Smooth muscle cell (in vitro differentiated cells): Measurements from ENCODE around the gene PLBD2. TPM values are rescaled to one million over a fixed set of nuclear protein-coding genes. Genes with fewer than 3 reads are reported as not detected.

Source experiments
- polyA plus RNA-seq: library from polyadenylated mRNA; unstranded; fragments of >200 nt; fragmentation: Nextera tagmentation; extraction: Ambion mirVana; gene quantifications from 2 replicates; pipeline ENCODE4 v1.2.1, GENCODE V29; 2016
- total RNA-seq: library from RNA; depleted of rRNA; stranded (reverse); fragments of >200 nt; gene quantifications from 2 replicates; pipeline ENCODE4 v1.2.3, GENCODE V29; 2014

Gene PLBD2
- total and polyA plus RNA-seq, 2 experiments from 2014 or later, result 19.6 to 32.9 TPM

Other genes starting within 250 kb of the PLBD2 start
- gene RASAL1, start 222.8 kb upstream of the PLBD2 start, total RNA-seq, result not detected in 2 replicates
- gene RASAL1, start 222.8 kb upstream of the PLBD2 start, polyA plus RNA-seq, result not detected in 2 replicates
- gene CFAP73, start 208.9 kb upstream of the PLBD2 start, total RNA-seq, result not detected in 2 replicates
- not detected in 2 replicates for gene CFAP73, start 208.9 kb upstream of the PLBD2 start, polyA plus RNA-seq
- 19.3 and 39.3 TPM in 2 replicates for gene DDX54, start 173.1 kb upstream of the PLBD2 start, total RNA-seq
- gene DDX54, start 173.1 kb upstream of the PLBD2 start, polyA plus RNA-seq, result 28.3 and 32.5 TPM in 2 replicates
- gene RITA1, start 172.9 kb upstream of the PLBD2 start, total RNA-seq, result 9.1 and 9.6 TPM in 2 replicates
- 12.2 and 14.0 TPM in 2 replicates for gene RITA1, start 172.9 kb upstream of the PLBD2 start, polyA plus RNA-seq
- gene TPCN1, start 137.1 kb upstream of the PLBD2 start, total RNA-seq, result 12.1 and 12.9 TPM in 2 replicates
- 29.2 and 29.6 TPM in 2 replicates for gene TPCN1, start 137.1 kb upstream of the PLBD2 start, polyA plus RNA-seq
- 14.3 and 17.5 TPM in 2 replicates for gene SLC8B1, start 23.5 kb upstream of the PLBD2 start, total RNA-seq
- gene SLC8B1, start 23.5 kb upstream of the PLBD2 start, polyA plus RNA-seq, result 11.8 and 13.8 TPM in 2 replicates
- not detected in 2 replicates for gene SDS, start 45.3 kb downstream of the PLBD2 start, total RNA-seq
- not detected in 2 replicates for gene SDS, start 45.3 kb downstream of the PLBD2 start, polyA plus RNA-seq
- gene SDSL, start 63.8 kb downstream of the PLBD2 start, total RNA-seq, result 0.81 and 6.7 TPM in 2 replicates
- gene SDSL, start 63.8 kb downstream of the PLBD2 start, polyA plus RNA-seq, result 3.6 and 5.4 TPM in 2 replicates
- not detected in 2 replicates for gene LHX5, start 113.3 kb downstream of the PLBD2 start, total RNA-seq
- gene LHX5, start 113.3 kb downstream of the PLBD2 start, polyA plus RNA-seq, result not detected in 2 replicates